ENCODE measurements around the gene MGMT. TPM values are rescaled to one million over a fixed set of nuclear protein-coding genes. Genes with fewer than 3 reads are reported as not detected.

MGMT gene
- polyA plus RNA-seq, 3 donors: 9.5 to 23.5 (median 17.5) TPM

- Histone ChIP-seq H3K36me3 (replicated peaks in 1 of 2; ENCODE audit: control insufficient read depth in 1 of 2, insufficient read depth in 2 of 2, low read length in 2 of 2) (no peaks in the 10 kb centered on the region), H4K20me1 (ENCODE audit: insufficient read depth, low read length) (no peaks in the 10 kb centered on the region), H2AFZ (ENCODE audit: insufficient read depth, low read depth, low read length, poor library complexity, severe bottlenecking) (no peak overlapping the region), H3K4me2 (replicated peaks; ENCODE audit: extremely low read depth, low read length, poor library complexity, severe bottlenecking) (no peak overlapping the region), H3K27me3 (ENCODE audit: control insufficient read depth in 2 of 2, insufficient read depth in 2 of 2, low read length in 2 of 2) (no peaks in the 10 kb centered on the region), H3K9ac (ENCODE audit: insufficient read depth, low read length, poor library complexity, severe bottlenecking) (no peak overlapping the region), H3K27ac (ENCODE audit: low read depth in 1 of 2, low read length in 2 of 2) (no peak overlapping the region), H3K9me3 (replicated peaks in 1 of 2; ENCODE audit: control insufficient read depth in 1 of 2, insufficient read depth in 1 of 2, low read length in 2 of 2) (peaks cover 13 to 39% of the 10 kb centered on the region in 2 donors), H3K4me3 (replicated peaks in 1 of 3; ENCODE audit: low read depth in 2 of 3, low read length in 3 of 3) (no peak overlapping the region), H3K4me1 (ENCODE audit: control insufficient read depth in 1 of 2, insufficient read depth in 2 of 2, low read length in 2 of 2) (no peaks in the 10 kb centered on the region), H3K79me2 (ENCODE audit: insufficient read depth, low read length) (no peaks in the 10 kb centered on the region)
- Mint-ChIP-seq H3K4me3 (no peak overlapping the region), H3K4me1 (no peaks in the 10 kb centered on the region), H3K27me3 (ENCODE audit: low read depth in 3 of 3) (peaks cover 0 to under 1% (median 0%) of the 10 kb centered on the region in 3 donors), H3K27ac (peak overlapping the region in 2 of 7 donors; percentile 14 to 30), H3K9me3 (peaks cover 11 to 34% (median 19%) of the 10 kb centered on the region in 7 donors), H3K36me3 (peaks cover 1 to 5% of the 10 kb centered on the region in 2 donors)
- 93% methylated on average over 9 of the region's 10 CpGs for WGBS (ENCODE audit: insufficient coverage)
- no peak for DNase-seq
- intact Hi-C loops (cut with micrococcal nuclease): no loop called here
- no peak for TF ChIP-seq CTCF (IDR thresholded peaks at IDR 0.05)
These were observed 258.0 kb downstream of the MGMT start for GRCh38 chr10:129725011-129725410.

- no peak for TF ChIP-seq CTCF (IDR thresholded peaks at IDR 0.05)
- Mint-ChIP-seq H3K27me3 (ENCODE audit: low read depth in 3 of 3) (peaks cover 0 to 3% (median 0%) of the 10 kb centered on the region in 3 donors), H3K36me3 (peaks cover 1 to 5% of the 10 kb centered on the region in 2 donors), H3K27ac (no peak overlapping the region), H3K4me3 (no peak overlapping the region), H3K9me3 (peaks cover 8 to 36% (median 19%) of the 10 kb centered on the region in 7 donors), H3K4me1 (no peaks in the 10 kb centered on the region)
- no peak overlapping the region for H3K4me2 ChIP-seq (replicated peaks; ENCODE audit: extremely low read depth, low read length, poor library complexity, severe bottlenecking)
- H2AFZ ChIP-seq (ENCODE audit: insufficient read depth, low read depth, low read length, poor library complexity, severe bottlenecking): no peak overlapping the region
- H3K9ac ChIP-seq (ENCODE audit: insufficient read depth, low read length, poor library complexity, severe bottlenecking): no peak overlapping the region
- H3K27ac ChIP-seq (ENCODE audit: low read depth in 1 of 2, low read length in 2 of 2): no peak overlapping the region
- no peaks in the 10 kb centered on the region for H3K27me3 ChIP-seq (ENCODE audit: control insufficient read depth in 2 of 2, insufficient read depth in 2 of 2, low read length in 2 of 2)
- H3K9me3 ChIP-seq (replicated peaks in 1 of 2; ENCODE audit: control insufficient read depth in 1 of 2, insufficient read depth in 1 of 2, low read length in 2 of 2): peaks cover 13 to 34% of the 10 kb centered on the region in 2 donors
- no peaks in the 10 kb centered on the region for H3K4me1 ChIP-seq (ENCODE audit: control insufficient read depth in 1 of 2, insufficient read depth in 2 of 2, low read length in 2 of 2)
- no peak overlapping the region for H3K4me3 ChIP-seq (replicated peaks in 1 of 3; ENCODE audit: low read depth in 2 of 3, low read length in 3 of 3)
- no peaks in the 10 kb centered on the region for H3K36me3 ChIP-seq (replicated peaks in 1 of 2; ENCODE audit: control insufficient read depth in 1 of 2, insufficient read depth in 2 of 2, low read length in 2 of 2)
- WGBS (ENCODE audit: insufficient coverage): 95% methylated on average over 8 of the region's 9 CpGs
- no peak for DNase-seq
- intact Hi-C loops (cut with micrococcal nuclease): no loop called here
- no peaks in the 10 kb centered on the region for H3K79me2 ChIP-seq (ENCODE audit: insufficient read depth, low read length)
- no peaks in the 10 kb centered on the region for H4K20me1 ChIP-seq (ENCODE audit: insufficient read depth, low read length)
These were observed 258.4 kb downstream of the MGMT start for GRCh38 chr10:129725482-129725881.

Measured in CD14-positive monocyte (primary cell).